GM18867 (cell line): ENCODE data around the gene GCK.
"Not testable (repeated sequence)": the region's sequence is repeated elsewhere in the genome, so short reads cannot be mapped to it uniquely, and the experiment has no call there.

Experiments used
- ATAC-seq: cut with Tn5 transposase; IDR thresholded peaks from one replicate; pipeline ENCODE4 v1.9.1; 2021; ENCODE audit warnings: mild to moderate bottlenecking, moderate library complexity; ENCODE audit not compliant: unreplicated experiment

The GCK gene

GRCh38 chr7:44210107-44210506 is 20.9 kb upstream of the GCK start:
- no peak for ATAC-seq

- ATAC-seq: no peak
Measured at GRCh38 chr7:44208085-44208484, 18.8 kb upstream of the GCK start.

GRCh38 chr7:44206008-44206407 is 16.8 kb upstream of the GCK start:
- no peak for ATAC-seq

- ATAC-seq: no peak
Measured at GRCh38 chr7:44201813-44202212, 12.6 kb upstream of the GCK start.

GRCh38 chr7:44200699-44201461 is 11.6 kb upstream of the GCK start, which contains the start of gene YKT6:
Gene YKT6 (plus strand): TSS chr7:44200978. CDS start chr7:44201136, 158 bp downstream.
- peak; percentile 99 for ATAC-seq

- ATAC-seq: not testable (repeated sequence)
Measured at GRCh38 chr7:44200163-44200562, 10.9 kb upstream of the GCK start.

GRCh38 chr7:44197474-44197873 is 8.2 kb upstream of the GCK start:
- ATAC-seq: no peak

- no peak for ATAC-seq
Measured at GRCh38 chr7:44196450-44196872, 7.2 kb upstream of the GCK start.

- ATAC-seq: no peak
Measured at GRCh38 chr7:44195889-44196288, 6.7 kb upstream of the GCK start.

- ATAC-seq: no peak
Measured at GRCh38 chr7:44194562-44195145, 5.4 kb upstream of the GCK start.

GRCh38 chr7:44194069-44194468 is 4.8 kb upstream of the GCK start:
- no peak for ATAC-seq

- no peak for ATAC-seq
Measured at GRCh38 chr7:44193011-44193802, 4.0 kb upstream of the GCK start.

GRCh38 chr7:44191171-44191570 is 1.9 kb upstream of the GCK start:
- ATAC-seq: no peak

- no peak for ATAC-seq
Measured at GRCh38 chr7:44189993-44190872, 994 bp upstream of the GCK start.

- no peak for ATAC-seq
Measured at GRCh38 chr7:44188480-44189225, 586 bp downstream of the GCK start.

- no peak for ATAC-seq
Measured at GRCh38 chr7:44187636-44188416, 1.4 kb downstream of the GCK start.

GRCh38 chr7:44186736-44187135 is 2.5 kb downstream of the GCK start:
- ATAC-seq: no peak

GRCh38 chr7:44185729-44186128 is 3.5 kb downstream of the GCK start:
- no peak for ATAC-seq

GRCh38 chr7:44184873-44185446 is 4.3 kb downstream of the GCK start:
- ATAC-seq: no peak
